Stimulated activated CD4-positive, alpha-beta T cell treated with anti-CD3 and anti-CD28 coated beads, Interleukin-1b, Interleukin-23, amount 100 ng/mL, for 48 hours (primary cell): Measurements from ENCODE around the gene NPM1.

ENCODE experiments used
- DNase-seq: peaks from one replicate; pipeline ENCODE4 v3.0.0-alpha.2; 2020

Gene NPM1

DNA sequence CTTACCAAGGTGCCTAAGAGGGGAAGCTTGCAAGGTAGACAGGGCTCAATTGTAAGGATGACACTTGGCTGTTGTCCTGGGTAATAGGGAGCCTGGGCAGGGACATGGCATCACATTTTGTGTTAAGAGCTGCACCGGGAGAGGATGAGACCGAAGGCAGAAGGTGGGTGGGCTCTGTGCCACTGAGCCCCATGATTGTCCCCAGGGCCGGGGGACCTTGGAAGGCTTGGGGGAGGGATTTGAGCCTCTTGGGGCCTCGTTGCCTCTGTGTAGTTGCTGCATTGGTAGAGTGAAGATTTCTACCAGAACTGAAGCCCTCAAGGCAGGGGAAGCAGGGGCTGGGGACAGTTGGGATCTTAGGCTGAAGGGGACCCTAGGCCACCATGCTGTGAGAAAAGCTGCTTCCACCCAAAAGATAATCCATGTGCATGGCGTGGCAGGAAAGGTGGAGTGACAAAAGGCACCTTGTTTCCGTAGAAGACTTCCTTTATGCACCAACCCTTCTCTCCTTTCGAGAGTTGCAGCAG lies 43.7 kb downstream of the NPM1 start:
- DNase-seq: no peak

DNA sequence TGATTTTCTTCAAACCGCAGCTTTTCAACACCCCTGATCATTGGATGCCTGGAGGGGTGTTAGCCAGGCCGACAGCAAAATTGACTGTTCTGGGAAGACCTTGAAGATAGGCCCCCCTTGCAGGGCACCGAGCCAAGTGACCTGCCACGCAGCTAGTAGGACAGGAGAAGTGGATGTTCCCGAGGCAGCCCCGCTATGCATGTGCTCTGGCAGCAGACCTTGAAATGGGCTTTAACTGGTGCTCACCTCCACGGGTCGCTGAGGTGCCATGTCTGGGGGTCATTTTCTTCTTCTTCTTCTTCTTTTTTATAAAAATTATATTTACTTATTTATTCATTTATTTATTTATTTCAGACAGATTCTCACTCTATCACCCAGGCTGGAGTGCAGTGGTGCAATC lies 44.4 kb downstream of the NPM1 start:
- DNase-seq: no peak

DNA sequence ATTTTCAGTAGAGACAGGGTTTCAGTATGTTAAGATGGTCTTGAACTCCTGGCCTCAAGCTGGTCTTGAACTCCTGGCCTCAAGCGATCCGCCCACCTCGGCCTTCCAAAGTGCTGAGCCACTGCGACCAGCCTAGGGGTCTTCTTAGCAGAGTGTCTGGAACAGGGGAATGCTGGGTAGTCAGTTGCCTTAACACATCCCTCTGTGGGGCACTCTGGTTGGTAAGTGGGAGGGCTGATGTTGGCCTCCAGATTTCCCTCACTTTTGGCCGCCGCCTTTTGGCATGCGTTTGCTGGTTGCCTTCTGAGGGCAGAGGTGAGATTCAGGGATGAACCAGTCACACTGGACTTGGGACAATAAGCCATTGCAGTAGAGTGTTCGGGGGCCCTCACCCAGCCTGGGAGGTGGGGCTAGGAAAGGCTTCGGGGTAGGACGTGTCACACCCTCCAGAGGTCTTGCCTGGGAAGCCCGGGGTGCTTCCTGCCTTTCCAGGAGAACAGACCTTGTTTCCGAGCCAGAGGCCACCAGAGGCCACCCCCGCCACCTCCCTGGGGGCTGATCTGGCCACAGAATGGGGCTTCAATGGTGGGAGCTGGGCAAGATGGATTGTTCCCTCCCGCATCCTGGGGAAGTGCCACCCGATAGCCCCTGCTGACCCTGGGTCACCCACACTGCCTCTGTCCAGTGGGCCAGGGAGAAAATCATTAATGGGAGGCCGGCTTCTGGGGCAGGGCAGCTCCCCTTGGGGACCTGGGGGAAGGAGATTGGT lies 45.1 kb downstream of the NPM1 start:
- no peak for DNase-seq

DNA sequence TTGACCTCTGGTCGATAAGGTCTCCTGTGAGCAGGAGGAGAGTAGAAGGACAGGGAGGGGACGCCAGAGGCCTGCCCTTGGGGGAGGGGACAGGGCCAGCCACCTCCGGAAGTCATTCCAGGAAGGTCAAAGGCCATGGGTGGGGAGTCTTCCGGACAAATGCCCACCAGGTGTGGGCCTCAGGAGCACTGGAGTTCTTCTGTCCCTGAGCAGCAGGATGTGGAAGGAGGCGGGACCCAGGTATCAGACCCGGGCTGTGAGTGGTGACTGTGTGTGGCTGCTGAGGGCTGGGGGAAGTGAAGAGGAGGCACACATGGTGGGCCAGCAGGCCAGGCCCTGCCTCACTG lies 45.7 kb downstream of the NPM1 start:
- DNase-seq: no peak

DNA sequence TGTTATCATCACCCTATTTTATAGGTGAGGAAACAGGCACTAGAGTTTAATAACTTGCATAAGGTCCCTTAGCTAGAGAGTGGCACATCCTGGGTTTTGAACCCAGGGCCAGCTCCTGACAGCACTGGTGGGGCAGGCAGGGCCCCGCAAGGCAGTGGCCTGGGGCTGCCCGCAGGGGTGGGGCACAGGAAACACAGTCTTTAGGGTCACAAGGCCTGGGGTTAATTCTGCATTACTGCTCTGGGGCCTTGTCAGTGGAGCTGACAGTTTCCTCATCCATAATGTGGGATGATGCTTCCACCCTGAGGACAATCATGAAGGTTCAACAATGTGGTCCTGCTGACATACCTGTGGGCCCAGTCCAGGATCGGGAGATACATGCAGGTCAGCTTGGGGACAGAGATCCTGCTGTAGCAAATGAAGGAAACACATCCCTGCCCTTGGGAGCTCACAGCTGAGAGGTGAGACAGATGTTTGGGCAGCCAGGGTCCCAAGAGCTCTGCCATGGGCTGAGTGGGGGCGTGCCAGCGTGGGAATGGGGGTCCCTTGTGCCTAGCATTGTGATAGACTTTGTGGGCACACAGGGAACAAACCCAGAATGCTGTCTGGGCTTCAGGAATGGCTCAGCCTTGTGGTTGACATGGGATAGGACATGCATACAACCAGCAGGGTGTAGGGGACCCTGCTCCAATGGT lies 46.5 kb downstream of the NPM1 start:
- DNase-seq: no peak

DNA sequence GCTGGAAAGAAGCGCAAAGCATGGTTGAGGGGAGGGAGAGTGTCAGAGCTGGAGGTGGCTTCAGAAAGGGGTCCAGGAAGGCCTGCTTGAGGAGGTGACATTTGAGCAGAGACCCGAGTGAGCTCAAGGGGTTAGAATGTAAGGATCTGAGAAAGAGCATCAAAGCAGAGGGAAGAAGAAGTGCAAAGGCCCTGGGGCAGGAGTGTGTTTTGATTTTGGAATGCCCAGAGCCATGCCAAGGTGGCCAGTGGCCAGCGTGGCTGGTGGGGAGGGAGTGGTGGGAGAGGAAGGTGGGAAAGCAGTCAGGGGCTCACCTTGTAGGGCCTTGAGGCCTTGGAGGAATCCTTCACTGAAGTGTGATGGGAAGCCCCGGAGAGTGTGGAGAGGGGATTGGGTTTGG lies 47.2 kb downstream of the NPM1 start:
- DNase-seq: no peak

DNA sequence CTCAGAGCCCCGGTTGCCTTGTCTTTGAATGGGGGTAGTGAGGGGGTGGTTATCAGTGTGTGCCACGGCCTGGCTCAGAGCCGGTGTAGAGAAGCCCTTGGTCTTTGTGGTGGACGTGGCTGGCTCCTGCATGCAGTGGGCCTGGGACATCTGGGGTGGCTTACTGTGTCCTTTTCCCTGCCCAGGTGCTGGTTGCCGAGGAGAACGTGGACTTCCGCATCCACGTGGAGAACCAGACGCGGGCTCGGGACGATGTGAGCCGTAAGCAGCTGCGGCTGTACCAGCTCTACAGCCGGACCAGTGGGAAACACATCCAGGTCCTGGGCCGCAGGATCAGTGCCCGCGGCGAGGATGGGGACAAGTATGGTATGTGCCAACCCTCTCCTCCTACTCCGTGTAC lies 48.3 kb downstream of the NPM1 start:
- DNase-seq: no peak

DNA sequence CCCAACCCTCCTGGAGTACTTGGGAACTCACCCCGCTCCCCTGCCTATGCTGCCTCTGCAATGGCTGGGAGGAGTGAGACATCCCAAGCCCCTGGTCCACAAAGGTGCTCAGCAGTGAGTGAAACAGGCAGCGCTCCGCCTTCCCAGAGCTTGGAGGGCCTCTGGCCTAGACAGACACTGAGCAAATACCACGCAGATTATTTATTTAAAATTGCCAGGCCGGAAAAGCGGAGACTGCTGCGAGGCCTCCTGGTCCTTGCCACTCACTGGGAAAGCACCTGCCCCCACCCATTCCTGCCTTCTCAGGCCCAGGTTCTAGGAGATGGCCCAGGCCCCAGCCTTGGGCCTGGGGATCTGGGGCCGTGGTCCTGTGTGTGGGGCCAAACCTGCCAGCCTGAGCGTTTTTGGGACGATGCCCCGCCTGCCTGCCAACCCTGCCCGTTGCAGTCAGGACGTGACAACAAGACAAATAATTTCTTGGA lies 49.2 kb downstream of the NPM1 start:
- DNase-seq: no peak

DNA sequence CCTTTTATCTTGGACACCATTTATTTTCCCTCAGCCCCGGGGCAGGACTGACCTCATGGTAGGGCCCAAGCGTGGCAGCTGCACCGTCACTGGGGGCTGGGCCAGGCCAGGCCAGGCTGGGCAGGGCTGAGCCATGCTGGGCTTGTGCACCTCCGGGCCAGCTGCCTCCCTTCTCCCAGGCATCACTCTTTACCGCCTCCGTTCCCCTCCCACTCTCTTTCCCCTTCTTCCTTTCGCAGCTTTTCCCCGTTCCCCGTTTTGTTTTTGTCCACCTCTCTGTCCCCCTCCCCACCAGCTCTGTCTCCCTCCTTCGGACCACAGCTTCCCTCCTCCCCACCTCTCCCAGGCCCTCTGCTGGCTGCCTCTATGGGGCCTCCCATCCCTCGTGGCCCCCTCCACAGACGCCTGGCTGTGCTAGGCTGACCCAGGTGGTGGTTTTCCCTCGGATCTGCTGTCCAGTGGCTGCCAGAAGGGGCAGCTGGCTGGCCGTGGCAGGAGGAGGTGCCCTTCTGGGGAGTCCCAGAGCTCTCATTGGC lies 49.7 kb downstream of the NPM1 start:
- DNase-seq: no peak

DNA sequence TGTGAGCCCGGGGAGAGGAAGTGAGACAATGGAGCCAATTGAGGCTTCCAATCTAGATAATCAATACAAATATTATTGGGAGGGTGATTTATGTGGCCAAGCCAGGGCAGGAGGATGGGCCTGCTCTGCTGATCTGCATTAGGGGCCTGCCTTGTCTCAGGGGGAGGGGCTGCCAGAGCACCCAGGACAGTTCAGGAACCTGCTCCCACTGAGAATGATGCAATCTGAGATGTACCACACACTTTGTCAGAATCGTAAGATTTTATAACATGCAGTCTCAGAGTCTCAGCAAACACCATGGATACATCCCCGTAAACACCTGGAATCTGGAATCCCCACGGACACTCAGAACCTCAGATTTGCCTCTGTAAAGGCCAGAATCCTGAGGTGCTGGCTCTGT lies 51.1 kb downstream of the NPM1 start:
- no peak for DNase-seq

DNA sequence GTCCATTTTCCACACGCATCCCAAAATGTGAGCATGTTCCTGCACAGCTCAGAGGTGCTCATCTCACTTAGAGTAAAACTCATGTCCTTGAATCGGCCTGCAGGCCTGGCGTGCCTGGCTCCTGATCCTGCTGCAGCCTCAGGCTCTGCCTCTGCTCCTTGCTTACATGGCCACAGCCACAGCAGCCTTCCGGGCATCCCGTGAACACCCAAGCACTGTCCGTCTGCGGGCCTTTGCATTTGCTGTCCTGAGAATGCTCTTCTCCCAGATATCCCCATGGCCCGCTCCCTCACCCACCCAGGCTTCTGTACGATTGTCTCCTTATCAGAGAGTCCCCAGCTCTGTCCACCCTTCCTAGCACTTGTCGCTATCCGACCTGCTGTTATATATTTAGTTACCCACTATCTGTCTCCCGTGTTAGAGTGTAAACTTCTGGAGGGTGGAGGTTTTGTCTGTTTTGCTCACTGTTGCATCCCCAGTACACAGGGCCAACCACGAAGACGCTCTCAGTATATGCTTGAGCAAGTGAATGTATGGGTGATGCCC lies 53.7 kb downstream of the NPM1 start:
- no peak for DNase-seq

DNA sequence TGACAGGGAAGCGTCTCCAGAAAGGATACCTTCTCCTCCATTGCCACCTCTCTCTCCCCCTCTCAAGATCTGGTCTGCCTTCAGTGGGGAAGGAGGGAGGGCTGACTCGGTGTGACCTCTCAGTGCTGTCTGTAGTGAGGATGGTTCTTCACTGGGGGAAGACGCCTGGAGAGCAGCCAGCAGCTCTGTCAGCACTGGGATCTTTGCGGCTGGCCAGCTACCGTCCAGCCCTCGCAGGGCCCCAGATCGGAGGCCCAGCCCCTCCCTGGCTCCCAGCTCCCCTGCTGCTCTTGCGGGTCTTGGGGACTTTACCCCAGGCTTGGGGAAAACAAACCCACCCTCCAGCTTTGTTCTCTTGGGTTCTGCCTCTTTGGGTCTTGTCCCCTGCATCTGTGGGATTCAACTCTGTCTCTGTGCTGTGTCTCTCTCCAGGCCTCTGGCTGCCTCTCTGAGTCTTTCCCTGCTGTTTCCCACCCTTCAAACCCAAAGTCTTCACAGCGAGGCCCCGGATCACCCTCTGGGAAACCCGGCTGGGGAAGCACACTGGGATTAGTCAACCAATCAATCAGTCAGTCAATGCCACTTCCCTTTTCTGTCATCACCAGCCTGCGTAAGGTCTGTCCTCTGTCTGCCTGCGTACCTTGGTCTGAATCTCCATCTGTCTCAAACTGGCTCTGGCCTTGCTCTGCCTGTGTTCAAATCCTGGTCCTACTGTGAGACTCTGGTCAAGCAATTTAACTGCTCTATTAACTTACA lies 54.8 kb downstream of the NPM1 start:
- DNase-seq: no peak

DNA sequence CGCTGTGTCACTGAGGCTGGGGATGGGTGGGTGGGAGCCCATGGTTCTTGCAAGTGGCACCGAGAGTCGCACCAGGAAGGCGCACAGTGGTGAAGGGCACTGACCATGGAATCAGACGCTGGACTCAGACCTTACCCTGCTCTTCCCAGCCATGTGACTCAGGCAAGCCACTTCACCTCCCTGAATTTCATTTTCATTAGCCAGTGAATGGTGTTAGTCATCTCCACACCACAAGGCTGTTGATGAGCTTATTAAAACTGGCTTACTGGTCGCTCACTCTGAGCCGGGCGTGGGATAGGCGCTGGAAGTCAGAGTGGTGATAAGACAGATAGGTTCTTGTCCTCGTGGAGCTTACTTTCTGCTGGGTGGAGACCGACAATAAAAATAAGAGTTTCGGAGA lies 56.9 kb downstream of the NPM1 start:
- no peak for DNase-seq

DNA sequence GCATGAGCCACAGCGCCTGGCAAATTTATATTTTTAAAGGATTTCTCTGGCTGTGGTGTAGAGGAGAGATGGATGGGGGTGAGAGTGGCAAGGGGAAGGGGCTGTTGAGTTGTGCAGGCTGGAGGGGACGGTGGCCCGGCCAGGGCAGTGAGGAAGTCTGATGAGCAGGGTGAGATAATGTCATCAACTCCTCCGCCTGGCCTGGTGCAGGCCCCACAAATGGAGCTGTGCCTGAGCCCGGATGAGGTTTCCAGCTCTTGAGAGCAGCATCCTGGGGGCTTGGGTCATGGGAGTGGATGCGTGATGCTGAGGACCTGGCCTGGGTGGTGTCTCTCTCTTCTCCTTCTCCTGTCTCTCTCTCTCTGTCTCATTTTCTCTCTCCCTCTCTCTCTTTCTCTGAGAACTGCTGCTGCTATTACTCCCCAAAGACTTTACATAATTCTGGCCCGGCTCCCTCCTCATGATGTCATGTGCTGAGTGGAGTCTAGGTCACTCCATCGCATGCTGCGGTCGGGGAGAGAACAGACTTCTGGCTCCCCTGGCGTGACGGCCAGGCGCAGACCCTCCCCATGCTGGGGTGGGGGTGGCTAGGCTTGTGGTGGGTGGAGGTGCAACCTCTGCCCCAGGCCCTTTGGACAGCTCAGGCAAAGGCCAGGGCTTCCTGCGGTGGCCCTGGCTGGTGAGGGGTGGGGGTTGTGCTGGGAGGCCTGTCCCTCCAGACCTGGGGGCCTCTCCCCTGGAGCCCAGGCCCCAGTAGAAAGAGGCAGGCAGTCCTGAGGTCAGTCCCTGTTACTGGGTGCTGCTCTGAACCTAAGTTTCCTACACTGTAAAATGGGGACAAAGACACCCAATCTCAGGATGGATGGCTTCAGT lies 58.2 kb downstream of the NPM1 start:
- no peak for DNase-seq

DNA sequence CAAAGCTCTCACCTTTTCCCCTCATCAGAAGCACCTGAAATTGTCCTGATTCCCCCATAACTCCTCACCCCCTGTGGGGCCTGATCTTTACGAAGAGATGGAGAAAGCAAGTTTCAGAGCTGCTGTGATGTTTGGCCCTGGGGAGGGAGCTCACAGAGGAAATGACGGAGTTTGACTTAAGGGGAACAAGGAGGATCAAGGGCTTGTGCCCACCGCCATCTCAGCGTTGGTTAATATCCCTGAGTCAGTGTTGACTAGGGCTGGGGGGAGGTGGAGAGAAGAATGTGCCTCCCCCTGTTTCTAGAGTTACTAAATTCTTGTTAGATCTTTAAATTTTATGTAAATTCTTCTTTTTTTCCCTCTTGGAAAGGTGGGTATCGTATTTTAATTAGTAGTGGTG lies 59.6 kb downstream of the NPM1 start:
- no peak for DNase-seq

DNA sequence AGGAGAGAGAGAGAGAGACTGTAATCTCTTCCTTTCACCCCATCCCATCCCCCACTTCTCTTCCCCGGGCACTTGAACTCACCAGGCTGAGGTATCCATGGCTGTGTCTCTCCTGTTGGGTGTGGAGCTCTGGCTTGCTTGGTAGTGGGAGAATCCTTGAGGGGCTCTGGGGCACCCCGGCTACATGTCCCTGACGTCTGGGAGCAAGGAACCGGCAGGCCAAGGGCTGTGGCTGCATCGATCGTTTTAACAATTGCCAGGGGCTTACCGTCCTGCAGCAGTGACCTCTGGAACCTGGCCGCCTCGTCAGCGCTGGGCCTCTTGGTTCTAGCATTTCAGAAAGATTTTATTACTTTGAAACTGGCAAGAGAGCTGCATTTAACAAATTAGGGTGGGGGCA lies 61.8 kb downstream of the NPM1 start:
- no peak for DNase-seq

DNA sequence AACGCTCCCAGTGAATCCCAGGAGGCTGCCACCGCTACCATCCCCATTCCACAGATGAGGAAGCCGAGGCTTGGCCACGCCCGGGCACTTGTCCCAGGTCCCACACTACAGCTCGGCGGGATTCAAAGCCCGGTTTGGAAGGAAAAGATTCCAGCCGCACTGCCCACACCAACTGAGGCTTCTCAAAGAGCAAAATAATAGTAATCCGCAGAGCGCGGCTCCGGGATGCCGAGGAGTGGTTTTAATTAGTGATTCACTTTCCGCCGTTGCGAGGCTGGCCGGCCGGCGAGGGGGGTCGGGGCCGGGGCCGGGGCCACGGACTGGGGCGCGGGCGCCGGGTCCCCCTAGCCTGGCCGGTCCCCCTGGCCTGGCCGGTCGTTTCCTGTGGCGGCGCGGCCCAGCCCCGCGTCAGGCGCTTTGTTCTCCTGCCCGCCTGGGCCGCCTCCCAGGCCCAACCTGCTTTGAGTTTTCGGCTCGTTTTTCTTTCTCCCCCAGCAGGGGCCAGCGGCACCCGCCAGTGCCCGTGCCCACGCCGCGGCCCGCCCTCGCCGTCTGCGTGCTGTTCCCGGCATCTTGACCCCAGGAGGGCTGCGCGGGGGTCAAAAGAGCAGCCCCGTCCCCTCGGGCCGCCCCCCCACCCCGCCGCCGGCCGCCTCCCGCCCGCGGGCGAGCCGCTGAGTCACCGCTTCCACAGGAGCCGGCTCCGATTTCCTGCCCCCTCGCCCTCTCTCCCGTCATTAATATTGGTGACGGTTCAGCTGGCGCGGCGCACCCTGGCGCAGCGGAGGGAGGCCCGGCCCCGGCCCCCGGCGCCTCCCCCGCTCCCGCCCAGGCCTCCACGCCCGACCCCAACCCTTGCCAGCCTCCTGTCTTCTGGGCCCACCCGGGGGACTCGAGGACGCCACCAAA lies 63.0 kb downstream of the NPM1 start:
- DNase-seq: peak; percentile 11

DNA sequence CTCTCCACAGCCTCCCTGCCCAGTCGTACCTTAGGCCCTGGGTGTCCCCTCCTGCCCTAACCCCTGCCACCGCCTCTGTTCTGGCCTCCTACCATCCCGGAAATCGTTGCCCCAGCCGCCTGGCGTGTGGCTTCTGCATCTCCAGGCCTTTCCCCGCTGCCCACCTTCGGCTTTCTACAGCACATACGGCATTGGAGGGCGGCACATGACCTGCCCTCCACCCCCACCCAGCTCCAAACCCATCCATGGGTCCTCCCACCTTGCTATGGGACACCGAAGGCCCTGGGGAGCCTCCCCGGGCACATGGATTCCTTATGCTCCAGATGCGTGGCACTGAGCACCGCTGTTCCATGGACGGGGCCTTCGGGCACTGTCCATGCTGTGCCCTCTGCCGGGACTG lies 63.8 kb downstream of the NPM1 start:
- DNase-seq: no peak

DNA sequence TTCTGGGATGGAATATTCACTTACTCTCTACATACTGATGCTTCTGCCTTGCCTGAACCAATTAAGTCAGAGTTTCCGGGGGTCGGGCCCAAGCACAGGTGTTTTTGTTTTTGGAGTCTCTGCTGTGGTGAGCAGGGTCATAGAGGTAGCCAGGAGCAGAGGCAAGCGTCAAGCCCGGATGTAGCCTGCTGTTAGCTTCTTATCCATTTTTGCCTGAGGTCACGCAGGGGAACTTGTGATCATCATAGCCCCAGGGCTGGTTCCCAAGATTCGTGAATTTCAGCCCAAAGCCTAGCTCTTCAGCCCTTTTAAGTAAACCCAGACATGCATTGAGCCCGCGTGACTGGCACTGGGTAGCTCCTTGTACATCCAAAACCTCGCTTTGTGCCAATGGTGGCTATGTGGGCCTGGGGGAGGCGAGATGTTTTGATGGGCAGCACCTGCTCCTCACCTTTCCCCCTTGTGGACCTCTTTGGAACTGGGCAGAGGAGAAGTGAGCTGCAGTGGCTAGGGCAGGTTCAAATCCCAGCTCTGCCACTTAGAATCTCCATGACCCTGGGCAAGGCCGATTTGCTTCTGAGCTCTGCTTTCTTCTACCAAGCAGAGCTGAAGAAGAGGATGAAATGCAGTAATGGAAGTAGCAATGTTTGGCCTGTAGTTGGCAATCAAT lies 65.5 kb downstream of the NPM1 start:
- no peak for DNase-seq

DNA sequence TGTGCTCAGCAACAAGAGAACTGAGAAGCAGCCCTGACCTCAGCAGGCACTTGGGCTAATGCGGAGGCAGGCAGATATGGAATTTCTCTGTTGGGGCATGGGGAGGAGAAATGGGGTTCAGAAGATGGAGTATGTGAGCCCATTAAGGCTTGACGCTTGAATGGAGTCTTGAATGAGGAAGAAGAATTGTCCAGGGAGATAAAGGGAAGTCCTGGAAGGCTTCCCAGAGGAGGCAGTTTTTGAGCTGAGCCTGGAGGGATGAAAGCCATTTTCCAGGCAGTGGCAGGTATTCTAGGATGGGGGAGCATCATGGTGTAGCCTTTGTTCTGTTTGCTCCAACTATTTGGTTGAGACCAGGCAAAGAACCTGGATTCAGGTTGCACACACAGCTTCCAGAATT lies 66.3 kb downstream of the NPM1 start:
- no peak for DNase-seq
